Stimulated activated CD8-positive, alpha-beta memory T cell treated with anti-CD3 and anti-CD28 coated beads, Interleukin-15, amount 100 ng/mL, for 4 hours (primary cell): ENCODE measurements around the gene ITGA4.

ENCODE experiments used
- DNase-seq, 2 donors: peaks; one replicate each; pipeline ENCODE4 v3.0.0-alpha.2; 2020; ENCODE audit warnings: low read depth in 2 of 2

ITGA4 gene

DNA sequence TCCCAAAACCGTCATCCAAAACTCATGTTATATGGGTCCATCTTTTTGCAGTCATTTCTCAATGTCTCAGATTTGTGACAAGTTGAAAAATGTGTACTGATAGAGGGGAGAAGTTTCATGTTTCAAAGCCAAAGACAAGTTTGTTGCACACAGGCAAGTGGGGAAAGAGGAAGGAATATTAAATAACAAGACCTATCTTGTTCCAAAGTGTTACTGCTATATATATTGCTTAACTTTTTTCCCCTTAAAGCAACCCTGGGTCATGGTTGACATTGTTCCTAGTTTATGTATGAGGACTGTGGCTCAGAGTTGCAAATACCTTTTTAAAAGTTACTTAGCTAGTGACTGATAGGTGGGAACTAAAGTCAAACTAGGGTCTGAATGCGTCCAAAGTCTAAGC, 1.7 kb downstream of the ITGA4 start:
- DNase-seq = no peak

GRCh38 chr2:181459621-181460021, 2.4 kb downstream of the ITGA4 start:
- DNase-seq = no peak

DNA sequence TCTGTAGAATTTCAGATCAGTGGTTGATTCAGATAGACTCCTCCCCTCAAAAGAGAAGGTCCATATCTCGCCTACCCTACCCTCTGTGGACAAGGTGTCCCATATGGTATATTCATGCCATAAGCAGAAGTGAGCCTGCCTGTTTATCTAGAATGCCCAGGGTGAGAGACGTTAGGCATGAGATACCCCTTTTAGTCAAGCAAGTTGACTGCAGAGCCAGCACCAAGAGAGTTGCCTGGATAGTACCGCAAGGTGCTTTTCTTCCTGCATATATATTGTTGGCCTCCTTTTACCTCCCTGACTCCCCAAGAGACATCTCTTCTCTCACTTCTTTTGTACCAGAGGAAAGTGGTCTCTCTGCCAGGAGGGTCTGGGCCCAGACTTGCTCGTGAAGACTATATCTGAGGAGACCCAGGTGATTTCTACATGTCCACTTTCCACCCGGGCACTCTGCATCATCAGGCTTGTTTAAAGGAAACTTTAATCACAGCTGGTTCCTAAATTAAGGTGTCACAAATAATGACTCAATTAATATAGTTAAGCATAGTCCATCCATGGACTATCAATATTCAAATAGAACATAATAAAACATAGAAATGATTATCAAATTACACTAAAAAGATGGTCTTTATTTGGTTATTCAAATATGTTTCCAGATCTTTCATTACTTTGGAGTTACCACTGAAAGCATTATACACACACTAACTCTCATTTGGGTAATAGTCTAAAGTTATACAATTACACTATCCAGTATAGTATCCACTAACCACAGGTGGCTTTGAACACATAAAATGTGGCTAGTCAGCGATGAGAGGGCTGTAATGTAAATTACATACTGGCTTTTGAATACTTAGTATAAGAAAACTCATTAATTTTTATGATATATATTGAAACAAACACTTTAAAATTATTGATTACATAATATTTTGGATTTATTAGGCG, 4.1 kb downstream of the ITGA4 start:
- DNase-seq = no peak

DNA sequence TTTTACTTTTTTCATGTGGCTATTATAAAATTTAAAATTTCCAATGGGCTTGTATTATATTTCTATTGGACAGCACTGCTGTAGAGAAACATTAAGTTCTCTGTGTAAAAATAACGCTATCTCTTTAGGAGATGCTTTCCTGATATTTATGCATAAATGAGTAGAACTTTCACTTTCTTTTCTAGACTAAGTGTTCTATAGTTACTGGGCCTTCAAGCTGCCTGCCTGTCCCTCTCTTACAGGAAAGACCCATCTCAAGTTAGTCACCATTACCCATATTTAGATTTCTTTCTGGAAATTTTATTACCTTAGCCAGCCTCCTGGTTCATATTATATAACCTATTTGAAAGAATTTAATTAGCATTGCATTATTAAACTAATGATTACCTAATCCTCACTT, 4.8 kb downstream of the ITGA4 start:
- no peak for DNase-seq

- DNase-seq = no peak
These were observed 6.4 kb downstream of the ITGA4 start for GRCh38 chr2:181463588-181463987.

DNA sequence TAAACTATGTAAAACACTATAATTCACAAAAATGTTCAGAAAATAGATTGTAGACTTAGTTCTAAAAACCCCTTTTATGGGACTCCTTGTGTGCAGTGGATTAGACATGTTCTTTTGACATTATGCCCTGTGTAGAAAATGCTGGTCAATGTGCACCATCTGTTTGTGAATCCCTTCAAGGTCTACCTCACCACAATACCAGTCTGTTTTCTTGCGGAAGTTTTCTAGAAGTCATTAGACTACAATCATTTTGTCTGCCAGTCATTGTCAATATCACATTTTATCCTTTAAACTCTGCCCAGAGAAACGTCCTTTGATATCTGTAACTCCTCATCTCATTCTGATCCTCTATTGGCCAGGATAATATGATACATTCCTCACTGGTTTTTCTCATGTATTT, 7.8 kb downstream of the ITGA4 start:
- no peak for DNase-seq

- DNase-seq = no peak
These were observed 8.6 kb downstream of the ITGA4 start for GRCh38 chr2:181465676-181466375.

DNA sequence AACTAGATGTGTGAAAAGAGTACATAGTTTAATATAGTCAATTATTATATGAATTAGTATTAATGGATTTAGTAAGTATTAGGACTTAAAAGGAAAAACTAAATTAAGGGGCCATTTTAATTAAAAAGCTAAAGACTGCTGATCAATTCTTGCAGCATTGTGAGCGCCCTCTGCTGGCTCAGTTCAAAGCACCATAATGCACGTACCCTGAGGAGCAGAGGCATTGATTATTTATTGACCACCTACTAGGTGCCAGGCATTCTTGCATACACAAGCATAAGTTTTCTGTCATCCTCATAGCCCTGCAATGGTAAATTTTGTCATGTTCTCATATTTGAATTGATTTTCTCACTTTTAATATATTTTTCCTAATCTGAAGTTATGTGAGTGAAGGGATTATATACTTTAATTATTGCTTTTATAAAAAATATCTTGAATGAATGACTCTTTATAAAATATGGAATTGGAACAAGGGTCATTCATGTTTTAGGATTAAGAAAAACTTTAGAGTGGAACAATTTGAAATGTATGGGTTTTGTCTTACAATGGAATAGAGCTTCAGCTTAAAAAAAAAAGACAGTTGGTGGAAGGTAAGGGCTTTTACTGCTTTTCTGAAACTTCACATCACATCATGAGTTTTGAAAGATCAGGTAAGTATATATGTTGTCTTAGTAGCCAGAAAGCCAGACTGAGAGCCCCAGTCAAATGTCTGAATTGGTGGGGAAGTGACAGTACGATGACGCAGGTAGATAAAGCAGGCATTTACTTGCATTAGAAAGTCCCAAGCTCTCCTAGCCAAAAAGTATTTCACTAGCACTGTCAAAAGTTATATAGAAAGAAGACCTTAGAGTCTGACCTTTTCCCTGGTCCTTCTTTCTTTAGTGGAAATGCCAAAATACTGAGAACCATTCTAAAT, 9.7 kb downstream of the ITGA4 start:
- peak; percentile 27 to 65 for DNase-seq

- no peak for DNase-seq
These were observed 11.0 kb downstream of the ITGA4 start for GRCh38 chr2:181467966-181468707.

DNA sequence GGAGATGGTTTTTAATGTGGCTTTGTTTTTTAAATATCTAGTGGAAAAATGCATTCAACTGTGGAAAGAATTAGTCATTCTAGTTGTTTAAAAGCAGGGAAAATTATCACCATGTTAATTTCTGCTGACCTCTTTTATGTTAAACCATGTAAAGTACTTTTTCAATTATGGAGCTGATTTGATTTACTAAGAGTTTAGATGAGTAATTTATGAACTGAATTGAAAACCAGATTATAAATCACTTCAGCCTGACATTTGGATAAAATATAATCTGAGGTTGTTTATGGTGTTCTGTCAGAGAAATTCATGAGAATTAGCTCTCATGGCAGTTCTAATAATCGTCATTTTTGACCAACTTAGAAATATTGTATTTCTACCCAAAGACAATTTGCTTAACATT, 11.6 kb downstream of the ITGA4 start:
- DNase-seq = no peak

DNA sequence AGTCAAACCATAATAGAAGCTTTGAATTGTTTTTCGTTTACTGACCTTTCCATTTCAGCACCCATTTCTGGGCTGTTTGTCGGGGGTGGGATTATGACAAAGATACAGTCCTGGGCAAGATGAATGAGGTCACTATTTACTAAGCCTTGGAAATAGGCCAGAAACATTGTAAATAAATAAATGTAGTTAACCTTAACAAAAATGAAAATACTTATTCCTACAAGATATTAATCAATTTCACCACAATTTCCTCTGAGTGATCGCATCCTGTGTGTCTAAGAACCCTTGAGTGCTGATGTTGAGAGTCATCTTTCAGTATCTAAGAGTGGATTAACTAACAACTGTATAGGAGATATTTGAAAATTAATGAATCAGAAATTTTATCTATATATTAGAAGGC, 14.0 kb downstream of the ITGA4 start:
- DNase-seq = no peak

DNA sequence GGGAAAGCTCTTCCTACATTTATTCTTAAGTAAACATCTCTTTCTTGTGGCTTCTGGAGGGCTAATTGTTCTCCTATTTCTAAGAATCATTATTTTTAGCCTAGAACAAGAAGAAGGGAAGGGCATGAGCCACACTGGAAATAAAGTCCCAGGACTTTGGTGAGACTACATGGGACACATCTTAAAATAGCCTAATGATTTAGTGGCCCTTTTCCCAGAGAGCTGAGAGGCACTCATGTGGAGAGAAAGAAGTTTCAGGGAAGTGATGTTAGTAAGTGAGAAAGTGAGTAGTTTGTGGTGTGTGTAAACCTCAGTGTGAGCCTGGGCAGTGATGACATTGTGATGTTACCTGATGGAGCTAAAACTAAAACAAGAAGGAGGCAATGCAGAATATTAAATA, 14.6 kb downstream of the ITGA4 start:
- DNase-seq = no peak

DNA sequence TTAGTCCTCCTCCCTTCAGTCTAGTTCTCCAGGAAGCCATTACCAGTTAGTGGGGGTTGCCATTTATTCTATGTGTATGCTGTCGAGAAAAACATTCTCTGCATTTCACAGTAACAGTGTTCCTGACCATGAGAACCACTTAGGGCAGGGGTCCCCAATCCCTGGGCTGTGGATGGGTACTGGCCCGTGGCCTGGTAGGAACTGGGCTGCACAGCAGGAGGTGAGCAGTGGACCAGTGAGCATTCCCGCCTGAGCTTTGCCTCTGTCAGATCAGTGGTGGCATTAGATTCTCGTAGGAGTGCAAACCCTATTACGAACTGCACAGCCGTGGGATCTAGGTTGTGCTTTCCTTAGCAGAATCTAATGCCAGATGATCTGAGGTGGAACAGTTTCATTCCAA, 15.8 kb downstream of the ITGA4 start:
- DNase-seq = no peak

GRCh38 chr2:181474222-181474881, 17.2 kb downstream of the ITGA4 start:
- DNase-seq = no peak

DNA sequence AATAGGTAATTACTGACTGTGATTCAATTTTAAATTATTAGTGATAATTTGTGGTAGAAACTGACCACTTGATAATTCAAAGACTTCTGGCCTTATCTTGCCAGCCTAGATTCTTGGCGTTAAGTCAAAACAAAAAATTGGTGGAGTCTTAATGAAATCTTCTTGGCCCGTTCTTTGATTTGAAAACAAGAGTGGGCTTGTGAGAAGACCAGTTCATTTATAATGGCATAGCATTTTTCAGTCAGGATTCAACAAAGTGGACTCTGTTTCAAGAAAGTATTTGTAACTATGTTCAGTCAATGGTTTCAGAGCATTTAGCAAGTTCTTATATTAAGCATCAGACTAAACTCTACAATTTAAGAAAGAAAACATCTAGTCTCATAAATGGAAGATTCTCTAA, 26.0 kb downstream of the ITGA4 start:
- DNase-seq = no peak

GRCh38 chr2:181483876-181484275, 26.7 kb downstream of the ITGA4 start:
- no peak for DNase-seq

DNA sequence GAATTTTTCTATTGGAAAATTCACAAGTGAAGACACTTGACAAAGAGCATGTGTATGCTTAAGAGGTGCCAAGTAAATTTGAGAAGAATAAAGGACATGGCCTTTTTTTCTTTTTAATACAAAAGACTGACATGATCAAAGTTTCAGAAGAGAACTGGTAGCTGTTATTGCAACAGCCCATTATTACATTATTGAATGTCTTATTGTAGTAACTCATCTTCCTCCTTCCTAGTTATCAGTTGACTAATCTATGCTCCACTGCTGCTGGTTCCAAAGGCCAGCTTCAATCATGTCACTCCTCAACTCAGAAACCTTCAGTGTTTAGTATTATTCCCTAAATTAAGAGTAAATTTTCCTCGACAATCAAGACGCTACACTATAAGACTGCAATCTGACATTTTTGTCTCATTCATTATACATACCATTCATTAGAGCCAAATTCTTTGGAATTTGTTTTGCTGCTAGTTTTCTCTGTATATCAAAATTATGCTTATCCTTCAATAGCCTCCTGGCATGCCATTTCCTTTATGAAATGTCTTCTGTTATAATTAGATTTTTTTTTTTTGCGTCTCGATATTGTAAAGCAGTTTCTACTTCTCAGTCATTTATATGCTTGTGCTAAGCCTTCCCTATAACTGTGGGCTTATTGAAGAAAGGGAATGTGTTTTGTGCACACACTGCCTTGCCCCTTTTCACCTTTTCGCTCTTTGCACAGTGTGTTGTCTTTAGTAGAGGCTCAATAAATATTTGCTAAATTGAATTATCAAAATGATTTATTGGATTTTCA, 27.9 kb downstream of the ITGA4 start:
- no peak for DNase-seq

DNA sequence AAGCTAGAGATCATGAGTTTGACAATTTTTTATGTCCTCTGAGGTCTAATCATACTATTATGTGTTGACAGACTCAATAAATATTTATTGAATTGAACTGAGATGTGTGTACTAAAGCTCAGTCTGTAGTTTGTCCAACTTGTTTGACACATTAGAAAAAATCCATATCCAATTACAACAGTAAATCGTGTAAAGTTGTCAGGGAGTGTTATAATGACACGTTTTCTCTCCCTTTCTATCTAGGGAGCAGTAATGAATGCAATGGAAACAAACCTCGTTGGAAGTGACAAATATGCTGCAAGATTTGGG, 28.4 kb downstream of the ITGA4 start:
- DNase-seq = no peak

- no peak for DNase-seq
These were observed 42.0 kb downstream of the ITGA4 start for GRCh38 chr2:181499231-181499630.

DNA sequence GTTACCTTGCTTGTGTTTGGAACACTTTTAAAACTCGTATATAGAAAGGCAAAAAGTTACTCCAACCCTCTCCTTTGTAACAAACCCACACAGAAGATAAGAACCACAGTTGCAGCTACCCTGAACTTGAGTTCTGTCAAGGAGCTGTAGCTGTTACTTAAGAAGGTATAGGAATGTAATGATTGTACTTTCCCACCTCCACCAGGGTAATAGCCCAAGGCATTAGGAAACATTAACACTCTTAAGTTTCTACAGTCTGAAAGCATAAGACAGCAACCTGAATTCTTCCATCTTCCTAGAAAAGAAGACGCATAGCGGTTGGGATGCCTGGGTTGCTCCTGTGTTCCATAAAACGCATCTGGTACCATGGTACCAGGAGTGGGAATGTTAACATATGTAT, 43.0 kb downstream of the ITGA4 start:
- no peak for DNase-seq
